ENCODE results near the gene FRMPD2. TPM values are rescaled to one million over a fixed set of nuclear protein-coding genes. Genes with fewer than 3 reads are reported as not detected.

The FRMPD2 gene
- total and polyA plus RNA-seq, 7 donors, result 0.04 TPM; not detected in 6

DNA sequence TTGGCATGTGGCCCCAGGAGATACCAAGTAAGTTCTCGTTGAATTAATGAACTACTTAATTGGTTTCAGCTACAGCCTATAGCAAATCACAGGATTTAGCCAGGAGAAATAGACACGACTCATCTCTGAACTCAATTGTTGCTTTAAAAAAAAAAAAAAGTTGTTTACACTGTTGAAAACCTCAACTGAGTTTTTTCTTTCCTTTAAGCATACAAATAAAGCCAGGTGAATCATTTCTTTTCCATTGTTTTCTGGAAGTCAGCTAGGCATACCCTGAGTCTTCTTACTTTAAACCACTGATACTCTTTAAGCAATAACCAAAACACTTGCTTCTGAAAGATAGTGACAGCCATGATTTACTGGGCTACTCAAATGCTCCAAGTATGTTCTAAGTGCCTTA lies 755 bp downstream of the FRMPD2 start:
- no peak overlapping the region for H3K27ac ChIP-seq
- no peaks in the 10 kb centered on the region for H3K36me3 ChIP-seq (ENCODE audit: insufficient read depth in 1 of 2, low read depth in 1 of 2)
- H3K9me3 ChIP-seq, result no peaks in the 10 kb centered on the region
- no peak for DNase-seq
- H3K4me3 ChIP-seq, result no peak overlapping the region
- no peak for TF ChIP-seq CTCF (IDR thresholded peaks at IDR 0.05)
- ATAC-seq, result no peak
- intact Hi-C loops (cut with DNase I), result no loop called here
- no peaks in the 10 kb centered on the region for H3K27me3 ChIP-seq (ENCODE audit: insufficient read depth in 3 of 3, low read length in 2 of 3)
- no peaks in the 10 kb centered on the region for H3K4me1 ChIP-seq
- 75 to 82% (median 77%) methylated on average over 2 of the region's 2 CpGs for WGBS, 3 donors

DNA sequence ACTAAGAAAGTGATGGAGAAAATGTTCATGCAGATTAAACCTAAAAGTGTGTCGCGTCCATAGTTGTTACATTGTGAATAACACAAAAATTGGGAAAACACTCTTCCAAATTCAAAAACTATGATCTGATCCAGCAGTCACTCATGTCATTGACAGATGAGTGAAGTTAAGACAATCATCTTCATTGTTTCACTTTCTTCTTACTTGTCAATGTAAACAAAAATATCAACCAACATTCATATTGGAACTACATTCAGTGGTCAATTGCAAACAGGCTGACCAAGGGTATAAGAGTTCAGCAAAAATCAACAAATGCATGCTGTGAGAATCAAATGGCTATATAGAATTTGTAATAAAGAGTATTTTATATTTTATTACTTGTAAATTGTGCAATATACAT lies 1.8 kb downstream of the FRMPD2 start:
- Histone ChIP-seq H3K9me3 (no peaks in the 10 kb centered on the region), H3K4me3 (no peak overlapping the region), H3K27ac (no peak overlapping the region), H3K27me3 (ENCODE audit: insufficient read depth in 3 of 3, low read length in 2 of 3) (no peaks in the 10 kb centered on the region), H3K4me1 (no peaks in the 10 kb centered on the region), H3K36me3 (ENCODE audit: insufficient read depth in 1 of 2, low read depth in 1 of 2) (no peaks in the 10 kb centered on the region)
- ATAC-seq, result no peak
- intact Hi-C loops (cut with DNase I), result no loop called here
- DNase-seq, result no peak
- no peak for TF ChIP-seq CTCF (IDR thresholded peaks at IDR 0.05)
- 97% methylated on average over 2 of the region's 2 CpGs for WGBS, 3 donors

- no peaks in the 10 kb centered on the region for H3K9me3 ChIP-seq
- DNase-seq (no peak), ATAC-seq (no peak)
- 58 to 66% (median 61%) methylated on average over 5 of the region's 5 CpGs for WGBS, 3 donors
- no peak overlapping the region for H3K27ac ChIP-seq
- H3K4me3 ChIP-seq, result no peak overlapping the region
- intact Hi-C loops (cut with DNase I), result no loop called here
- H3K4me1 ChIP-seq, result no peaks in the 10 kb centered on the region
- no peaks in the 10 kb centered on the region for H3K27me3 ChIP-seq (ENCODE audit: insufficient read depth in 3 of 3, low read length in 2 of 3)
- TF ChIP-seq CTCF (IDR thresholded peaks at IDR 0.05), result no peak
- no peaks in the 10 kb centered on the region for H3K36me3 ChIP-seq (ENCODE audit: insufficient read depth in 1 of 2, low read depth in 1 of 2)
These were observed 3.3 kb downstream of the FRMPD2 start for GRCh38 chr10:48271047-48271730.

DNA sequence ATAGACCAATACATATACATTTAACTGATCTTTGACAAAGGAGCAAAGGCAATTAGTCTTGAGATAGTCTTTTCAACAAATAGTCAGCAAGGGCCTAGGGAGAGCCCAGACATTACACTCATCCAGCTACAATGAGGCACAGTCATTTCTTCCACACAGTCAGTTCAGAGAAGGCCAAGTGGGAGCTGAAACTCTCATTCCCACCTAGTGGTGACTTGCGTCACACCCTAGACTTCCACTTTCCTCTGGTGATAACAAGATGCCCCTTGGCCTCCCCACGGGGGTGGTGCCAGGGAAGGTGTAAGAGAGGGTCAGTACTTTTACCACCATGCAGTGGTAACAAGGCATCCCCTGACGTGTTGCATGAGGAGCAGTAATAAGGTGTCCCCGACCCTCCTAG lies 8.0 kb downstream of the FRMPD2 start:
- no peak for ATAC-seq
- no peak for TF ChIP-seq CTCF (IDR thresholded peaks at IDR 0.05)

DNA sequence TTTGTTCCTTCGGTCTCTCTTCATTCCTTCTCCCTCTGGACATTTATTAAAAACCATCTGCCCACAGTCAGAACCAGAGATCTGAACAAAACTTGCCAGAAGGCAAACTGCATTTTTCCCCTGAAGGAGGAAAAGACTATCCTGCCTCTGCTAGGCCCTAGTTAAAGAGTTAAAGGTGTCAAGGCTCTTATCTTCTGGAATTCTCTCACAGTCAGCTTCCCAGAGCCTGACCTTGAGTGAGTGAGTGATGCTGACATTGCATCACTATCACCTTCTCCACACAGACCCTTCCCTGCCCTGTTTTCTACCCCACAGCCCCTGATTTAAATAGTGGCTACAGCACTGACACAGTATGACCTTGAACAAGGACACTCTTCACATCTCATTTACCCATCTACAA lies 16.4 kb downstream of the FRMPD2 start:
- H3K4me3 ChIP-seq, result no peak overlapping the region
- H3K9me3 ChIP-seq, result peaks cover 3% of the 10 kb centered on the region
- 57 to 79% (median 70%) methylated on average over 1 of the region's 1 CpG for WGBS, 3 donors
- ATAC-seq, result no peak
- H3K27me3 ChIP-seq (ENCODE audit: insufficient read depth in 3 of 3, low read length in 2 of 3), result peaks cover 0 to 4% (median 4%) of the 10 kb centered on the region in 3 donors
- no peak for DNase-seq
- intact Hi-C loops (cut with DNase I), result no loop called here
- no peak for TF ChIP-seq CTCF (IDR thresholded peaks at IDR 0.05)
- no peaks in the 10 kb centered on the region for H3K4me1 ChIP-seq
- no peaks in the 10 kb centered on the region for H3K36me3 ChIP-seq (ENCODE audit: insufficient read depth in 1 of 2, low read depth in 1 of 2)
- H3K27ac ChIP-seq, result no peak overlapping the region

More for the DNA sequence above, 8.0 kb downstream of the FRMPD2 start:
- Histone ChIP-seq H3K27me3 (ENCODE audit: insufficient read depth in 3 of 3, low read length in 2 of 3) (no peaks in the 10 kb centered on the region), H3K36me3 (ENCODE audit: insufficient read depth in 1 of 2, low read depth in 1 of 2) (no peaks in the 10 kb centered on the region), H3K4me1 (no peaks in the 10 kb centered on the region), H3K4me3 (no peak overlapping the region), H3K9me3 (no peaks in the 10 kb centered on the region), H3K27ac (no peak overlapping the region)
- no peak for DNase-seq
- intact Hi-C loops (cut with DNase I), result no loop called here
- WGBS, 3 donors, result 73 to 78% (median 76%) methylated on average over 4 of the region's 4 CpGs
